CMK (cell line): ENCODE measurements around the gene NEXN.
"Not testable (repeated sequence)": the region's sequence is repeated elsewhere in the genome, so short reads cannot be mapped to it uniquely, and the experiment has no call there.

ENCODE experiments used
- DNase-seq: peaks from one replicate; pipeline ENCODE4 v3.0.0-alpha.2; 2010; ENCODE audit warnings: low read depth

The NEXN gene

GRCh38 chr1:77966291-77966690, 77.9 kb downstream of the NEXN start:
- DNase-seq: no peak

- no peak for DNase-seq
These were observed 81.8 kb downstream of the NEXN start for GRCh38 chr1:77970192-77970591.

GRCh38 chr1:77972080-77972479, 83.7 kb downstream of the NEXN start:
- DNase-seq: no peak

GRCh38 chr1:77975386-77975785, 87.0 kb downstream of the NEXN start:
- DNase-seq: no peak

- no peak for DNase-seq
These were observed 87.5 kb downstream of the NEXN start for GRCh38 chr1:77975907-77976306.

GRCh38 chr1:77976433-77977076, 88.1 kb downstream of the NEXN start:
- no peak for DNase-seq

GRCh38 chr1:77977989-77978292, 89.5 kb downstream of the NEXN start:
- no peak for DNase-seq

- DNase-seq: peak; percentile 66
These were observed 90.0 kb downstream of the NEXN start for GRCh38 chr1:77978293-77978968.

GRCh38 chr1:77978969-77979876, 90.8 kb downstream of the NEXN start, which contains the start of gene FUBP1:
FUBP1 (minus strand) TSS chr1:77979072; CDS start chr1:77979004, 68 bp downstream.
- peak; percentile 97 for DNase-seq

GRCh38 chr1:77983352-77983996, 95.0 kb downstream of the NEXN start:
- not testable (repeated sequence) for DNase-seq

GRCh38 chr1:77983997-77984355, 95.6 kb downstream of the NEXN start:
- no peak for DNase-seq

- no peak for DNase-seq
These were observed 96.2 kb downstream of the NEXN start for GRCh38 chr1:77984629-77985028.

- DNase-seq: no peak
These were observed 98.4 kb downstream of the NEXN start for GRCh38 chr1:77986810-77987209.

- no peak for DNase-seq
These were observed 99.5 kb downstream of the NEXN start for GRCh38 chr1:77987919-77988318.

- no peak for DNase-seq
These were observed 101.3 kb downstream of the NEXN start for GRCh38 chr1:77989744-77990143.

GRCh38 chr1:77990629-77991204, 102.3 kb downstream of the NEXN start:
- DNase-seq: no peak

GRCh38 chr1:77991638-77992037, 103.2 kb downstream of the NEXN start:
- no peak for DNase-seq
